A549 (cell line): ENCODE results near the gene ASXL2.

ENCODE experiments used
- BHLHE40 ChIP-seq: IDR thresholded peaks from 2 replicates; pipeline ENCODE4 v1.6.1; 2012; ENCODE audit warnings: low read depth, low read length, inconsistent platforms
- CHD2 ChIP-seq: fragments of 150-350 bp; IDR thresholded peaks from 2 replicates; pipeline ENCODE4 v1.6.1; 2014; ENCODE audit warnings: low read length; ENCODE audit not compliant: partially characterized antibody
- HOXA7 ChIP-seq: fragments of 250-450 bp; sonication (Bioruptor Pico); IDR thresholded peaks from 2 replicates; pipeline ENCODE4 v1.5.0; 2020; ENCODE audit warnings: mild to moderate bottlenecking, moderate library complexity
- NFE2L2 ChIP-seq: fragments of 150-350 bp; conservative IDR thresholded peaks from 2 replicates; pipeline ENCODE4 v1.6.1; 2014; ENCODE audit warnings: low read length
- POLR2A ChIP-seq: IDR thresholded peaks from 2 replicates; pipeline ENCODE4 v1.6.1; 2012; ENCODE audit warnings: mild to moderate bottlenecking, low read length
- RARB ChIP-seq: fragments of 250-450 bp; sonication (Bioruptor Pico); IDR thresholded peaks from 2 replicates; pipeline ENCODE4 v1.8.0; 2021; ENCODE audit warnings: mild to moderate bottlenecking, moderate library complexity
- RCOR1 ChIP-seq: fragments of 150-350 bp; IDR thresholded peaks from 2 replicates; pipeline ENCODE4 v1.6.1; 2014; ENCODE audit warnings: antibody characterized with exemption, low read length, low read depth
- RNF2 ChIP-seq: fragments of 200-600 bp; sonication (generic); IDR thresholded peaks from 2 replicates; pipeline ENCODE4 v1.6.1; 2016; ENCODE audit warnings: low read depth, mild to moderate bottlenecking, antibody characterized with exemption, moderate library complexity, borderline replicate concordance
- TF ChIP-seq, protein P1 (sequence below): IDR thresholded peaks from 2 replicates; pipeline ENCODE4 v1.6.1; 2012
- TF ChIP-seq, protein P2 (sequence below): fragments of >200 bp; sonication (Bioruptor Twin); formaldehyde crosslinking; IDR thresholded peaks from 3 replicates; pipeline ENCODE4 v1.5.1; 2016

DNA sequence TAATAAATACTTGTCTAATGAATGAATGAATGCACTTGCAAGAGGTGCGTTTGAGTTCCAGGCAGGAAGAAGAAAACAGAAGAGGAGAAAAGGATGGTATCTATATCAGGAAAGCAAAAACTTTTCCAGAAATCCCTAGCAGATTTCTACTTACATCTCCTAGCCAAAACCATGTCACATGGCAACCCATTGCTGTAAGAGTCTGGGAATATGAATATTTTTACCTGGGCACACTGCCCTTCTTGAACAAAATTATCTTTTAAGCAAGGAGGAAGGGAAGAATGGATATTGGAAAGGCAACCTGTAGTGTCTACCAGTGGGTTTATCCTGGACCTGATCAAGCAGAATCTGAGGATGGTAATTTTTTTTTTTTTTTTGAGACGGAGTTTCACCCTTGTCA lies 44.2 kb upstream of the ASXL2 start:
- no peak for TF ChIP-seq NFE2L2
- TF ChIP-seq, protein P1, sequence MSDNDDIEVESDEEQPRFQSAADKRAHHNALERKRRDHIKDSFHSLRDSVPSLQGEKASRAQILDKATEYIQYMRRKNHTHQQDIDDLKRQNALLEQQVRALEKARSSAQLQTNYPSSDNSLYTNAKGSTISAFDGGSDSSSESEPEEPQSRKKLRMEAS = no peak
- TF ChIP-seq RNF2 = no peak
- TF ChIP-seq, protein P2, sequence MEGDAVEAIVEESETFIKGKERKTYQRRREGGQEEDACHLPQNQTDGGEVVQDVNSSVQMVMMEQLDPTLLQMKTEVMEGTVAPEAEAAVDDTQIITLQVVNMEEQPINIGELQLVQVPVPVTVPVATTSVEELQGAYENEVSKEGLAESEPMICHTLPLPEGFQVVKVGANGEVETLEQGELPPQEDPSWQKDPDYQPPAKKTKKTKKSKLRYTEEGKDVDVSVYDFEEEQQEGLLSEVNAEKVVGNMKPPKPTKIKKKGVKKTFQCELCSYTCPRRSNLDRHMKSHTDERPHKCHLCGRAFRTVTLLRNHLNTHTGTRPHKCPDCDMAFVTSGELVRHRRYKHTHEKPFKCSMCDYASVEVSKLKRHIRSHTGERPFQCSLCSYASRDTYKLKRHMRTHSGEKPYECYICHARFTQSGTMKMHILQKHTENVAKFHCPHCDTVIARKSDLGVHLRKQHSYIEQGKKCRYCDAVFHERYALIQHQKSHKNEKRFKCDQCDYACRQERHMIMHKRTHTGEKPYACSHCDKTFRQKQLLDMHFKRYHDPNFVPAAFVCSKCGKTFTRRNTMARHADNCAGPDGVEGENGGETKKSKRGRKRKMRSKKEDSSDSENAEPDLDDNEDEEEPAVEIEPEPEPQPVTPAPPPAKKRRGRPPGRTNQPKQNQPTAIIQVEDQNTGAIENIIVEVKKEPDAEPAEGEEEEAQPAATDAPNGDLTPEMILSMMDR = no peak
- no peak for TF ChIP-seq BHLHE40
- TF ChIP-seq POLR2A = no peak
- TF ChIP-seq HOXA7 (CRISPR knock-in tag) = no peak
- no peak for TF ChIP-seq RCOR1
- TF ChIP-seq RARB (CRISPR knock-in tag) = no peak
- no peak for TF ChIP-seq CHD2
